NCI-H510A (cell line): Measurements from ENCODE around the gene MMP14.

ENCODE experiments used
- DNase-seq: peaks from one replicate; lab custom pipeline; 2025; lab: John Stamatoyannopoulos, UW

MMP14 gene

DNA sequence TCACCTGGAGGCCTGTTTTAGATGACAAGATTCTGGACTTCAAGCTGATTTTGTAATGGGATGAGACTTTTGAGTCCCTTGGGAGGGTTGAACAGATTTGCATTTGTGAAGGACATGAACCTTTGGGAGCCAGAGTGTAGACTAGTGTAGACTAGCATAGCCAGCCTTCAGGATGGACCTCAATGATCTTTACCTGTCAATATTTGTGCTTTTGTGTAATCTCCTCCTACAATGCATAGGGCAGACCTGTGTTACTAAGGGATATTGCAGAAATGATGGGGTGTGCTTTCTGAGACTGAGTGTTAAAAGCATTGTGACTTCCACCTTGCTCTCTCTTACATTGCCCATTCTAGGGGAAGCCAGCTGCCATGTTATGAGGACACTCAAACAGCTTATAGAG, 25.3 kb downstream of the MMP14 start:
- no peak for DNase-seq

DNA sequence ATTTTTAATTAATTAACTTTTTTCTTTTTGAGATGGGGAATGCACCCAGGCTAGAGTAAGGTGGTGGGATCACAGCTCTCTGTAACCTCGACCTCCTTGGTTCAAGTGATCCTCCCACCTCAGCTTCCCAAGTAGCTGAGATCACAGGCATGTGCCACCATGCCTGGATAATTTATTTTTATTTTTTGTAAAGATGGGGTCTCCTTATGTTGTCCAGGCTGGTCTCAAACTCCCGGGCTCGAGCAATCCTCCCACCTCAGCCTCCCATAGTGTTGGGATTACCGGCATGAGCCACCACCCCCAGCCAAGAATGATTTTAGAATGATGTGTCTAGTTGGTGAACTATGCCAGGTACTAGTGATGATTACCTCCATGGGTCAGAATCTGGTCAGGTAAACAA, 28.6 kb downstream of the MMP14 start:
- no peak for DNase-seq

DNA sequence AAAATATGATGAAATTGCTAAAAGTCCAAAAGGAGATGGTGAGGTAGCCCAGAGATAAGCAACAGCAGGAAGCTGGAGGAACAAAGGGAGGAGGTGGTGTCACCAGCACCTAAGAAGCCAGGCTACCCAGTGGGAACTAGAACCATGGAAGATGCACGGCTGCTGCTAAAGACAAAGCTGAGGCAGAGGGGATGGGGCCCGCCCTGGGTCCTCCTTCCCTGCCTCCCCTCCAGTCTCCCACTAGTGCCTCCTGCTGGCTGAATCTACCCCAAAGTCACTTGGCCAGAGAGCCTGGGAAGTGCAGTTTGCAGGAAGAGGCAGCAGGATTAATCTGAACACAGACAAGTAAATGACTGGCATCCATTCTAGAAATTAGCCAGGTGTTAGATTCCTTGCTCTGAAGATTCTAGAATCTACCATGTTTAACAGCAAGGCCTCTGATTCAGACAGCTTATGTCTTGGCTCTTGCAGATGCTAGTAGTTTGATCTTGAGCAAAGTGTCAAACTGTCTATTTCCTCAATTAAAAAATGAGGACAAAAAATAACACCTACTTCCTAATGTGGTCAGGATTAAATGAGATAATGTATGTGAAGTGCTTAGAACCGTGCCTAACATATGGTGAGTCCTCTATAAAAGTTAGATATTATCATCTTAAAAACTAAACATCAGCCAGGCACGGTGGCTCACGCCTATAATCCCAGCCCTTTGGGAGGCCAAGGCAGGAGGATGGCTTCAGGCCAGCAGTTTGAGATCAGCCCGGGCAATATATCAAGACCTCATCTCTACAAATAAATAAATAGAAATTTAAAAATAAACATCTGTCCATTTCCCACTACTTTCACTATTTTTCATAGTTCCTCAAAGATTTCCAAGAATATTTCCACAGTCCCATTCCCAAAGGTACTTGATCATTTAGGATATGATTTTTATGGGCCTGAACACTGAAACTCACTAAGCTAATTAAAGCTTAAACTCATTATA, 29.3 kb downstream of the MMP14 start:
- DNase-seq, result no peak

DNA sequence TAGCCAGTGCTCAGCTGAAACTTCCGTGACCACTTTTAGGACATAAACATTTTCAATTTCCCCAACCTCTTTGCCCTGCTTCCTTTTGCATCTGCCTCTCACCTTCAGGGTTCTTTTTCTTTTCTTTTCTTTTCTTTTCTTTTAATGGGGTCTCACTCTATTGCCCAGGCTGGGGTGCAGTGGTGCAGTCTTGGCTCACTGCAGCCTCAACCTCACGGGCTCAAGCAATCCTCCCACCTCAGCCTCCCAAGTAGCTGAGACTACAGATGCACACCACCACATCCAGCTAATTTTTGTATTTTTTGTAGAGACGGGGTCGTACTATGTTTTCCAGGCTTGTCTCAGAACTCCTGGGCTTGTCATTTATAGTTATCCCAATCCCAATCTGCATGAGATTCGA, 30.5 kb downstream of the MMP14 start:
- DNase-seq, result no peak

DNA sequence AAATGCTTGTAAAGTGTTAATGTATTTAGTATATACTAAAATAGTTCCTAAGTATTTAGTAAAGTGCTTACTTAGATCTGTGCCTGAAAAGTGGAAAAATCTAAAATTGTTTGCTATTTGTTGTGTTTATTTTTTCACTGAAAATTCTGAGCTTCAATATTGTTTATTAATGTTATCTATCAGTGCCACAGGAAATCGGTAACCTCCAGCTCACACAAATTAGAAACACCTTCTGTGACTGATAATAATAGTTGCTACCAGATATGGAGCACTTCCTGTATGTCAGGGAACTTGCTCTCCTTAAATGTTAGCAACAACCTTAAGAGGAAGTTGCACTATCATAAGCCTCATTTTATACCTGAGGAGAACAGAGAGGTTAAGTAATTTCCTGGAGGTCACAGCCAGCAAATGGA, 34.4 kb downstream of the MMP14 start:
- DNase-seq, result no peak

DNA sequence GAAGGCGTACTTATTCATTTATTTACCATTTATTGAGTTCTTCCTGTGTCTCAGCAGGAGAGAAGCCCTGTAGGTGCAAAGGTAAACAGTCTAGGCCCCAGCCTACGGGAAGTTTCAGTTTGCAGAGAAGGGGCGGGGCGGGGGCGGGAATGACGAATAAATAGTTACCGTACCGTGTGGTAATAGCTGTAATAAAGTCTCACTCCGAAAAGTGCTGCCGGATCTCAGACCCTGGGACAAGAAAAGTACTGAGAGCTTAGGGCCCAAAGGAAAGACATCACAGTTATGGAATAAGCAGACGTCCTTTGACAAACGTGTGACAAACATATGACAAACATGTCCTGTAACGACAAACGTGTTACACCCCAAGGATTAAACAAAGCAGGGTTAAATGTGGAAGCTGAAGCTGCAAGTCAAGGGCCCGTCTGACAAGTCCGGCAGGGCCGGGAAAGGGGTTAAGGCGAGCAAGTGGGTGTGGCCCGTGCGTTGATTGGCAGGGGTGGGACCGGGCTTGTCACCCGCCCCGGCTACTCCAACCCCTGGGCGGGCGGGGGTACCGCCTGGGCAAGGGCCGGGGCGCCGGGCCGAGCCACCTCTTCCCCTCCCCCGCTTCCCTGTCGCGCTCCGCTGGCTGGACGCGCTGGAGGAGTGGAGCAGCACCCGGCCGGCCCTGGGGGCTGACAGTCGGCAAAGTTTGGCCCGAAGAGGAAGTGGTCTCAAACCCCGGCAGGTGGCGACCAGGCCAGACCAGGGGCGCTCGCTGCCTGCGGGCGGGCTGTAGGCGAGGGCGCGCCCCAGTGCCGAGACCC, 35.0 kb downstream of the MMP14 start, which contains the start of gene LRP10:
Gene LRP10 (plus strand): TSS at position 517 of the 809 bp plus-strand sequence. CDS start 564 bp downstream, outside the sequence.
- DNase-seq, result peak; percentile 92

DNA sequence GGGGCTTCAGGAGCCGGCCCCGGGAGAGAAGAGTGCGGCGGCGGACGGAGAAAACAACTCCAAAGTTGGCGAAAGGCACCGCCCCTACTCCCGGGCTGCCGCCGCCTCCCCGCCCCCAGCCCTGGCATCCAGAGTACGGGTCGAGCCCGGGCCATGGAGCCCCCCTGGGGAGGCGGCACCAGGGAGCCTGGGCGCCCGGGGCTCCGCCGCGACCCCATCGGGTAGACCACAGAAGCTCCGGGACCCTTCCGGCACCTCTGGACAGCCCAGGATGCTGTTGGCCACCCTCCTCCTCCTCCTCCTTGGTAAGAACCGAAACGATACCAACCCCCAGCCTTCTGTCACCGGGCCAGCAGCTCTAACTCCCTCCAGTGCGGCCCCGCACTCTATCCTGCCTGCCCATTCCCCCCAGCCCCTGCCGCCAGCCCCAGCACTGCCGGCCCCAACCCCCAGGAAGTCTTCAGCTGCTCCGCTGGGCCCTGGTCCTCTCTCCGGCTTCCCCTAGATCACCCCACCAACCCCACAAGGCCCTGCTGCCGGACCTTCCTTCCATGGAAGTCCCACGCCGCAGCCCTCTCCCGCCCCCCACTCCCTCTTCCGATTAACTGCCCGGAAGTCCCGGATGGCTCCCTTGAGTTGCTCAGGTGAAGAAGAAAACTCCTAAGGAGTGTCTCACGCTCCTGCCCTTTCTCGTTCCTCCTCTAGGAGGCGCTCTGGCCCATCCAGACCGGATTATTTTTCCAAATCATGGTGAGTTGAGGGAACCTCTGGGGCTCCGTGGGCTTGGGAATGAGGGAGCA, 35.8 kb downstream of the MMP14 start:
- DNase-seq, result peak; percentile 52

DNA sequence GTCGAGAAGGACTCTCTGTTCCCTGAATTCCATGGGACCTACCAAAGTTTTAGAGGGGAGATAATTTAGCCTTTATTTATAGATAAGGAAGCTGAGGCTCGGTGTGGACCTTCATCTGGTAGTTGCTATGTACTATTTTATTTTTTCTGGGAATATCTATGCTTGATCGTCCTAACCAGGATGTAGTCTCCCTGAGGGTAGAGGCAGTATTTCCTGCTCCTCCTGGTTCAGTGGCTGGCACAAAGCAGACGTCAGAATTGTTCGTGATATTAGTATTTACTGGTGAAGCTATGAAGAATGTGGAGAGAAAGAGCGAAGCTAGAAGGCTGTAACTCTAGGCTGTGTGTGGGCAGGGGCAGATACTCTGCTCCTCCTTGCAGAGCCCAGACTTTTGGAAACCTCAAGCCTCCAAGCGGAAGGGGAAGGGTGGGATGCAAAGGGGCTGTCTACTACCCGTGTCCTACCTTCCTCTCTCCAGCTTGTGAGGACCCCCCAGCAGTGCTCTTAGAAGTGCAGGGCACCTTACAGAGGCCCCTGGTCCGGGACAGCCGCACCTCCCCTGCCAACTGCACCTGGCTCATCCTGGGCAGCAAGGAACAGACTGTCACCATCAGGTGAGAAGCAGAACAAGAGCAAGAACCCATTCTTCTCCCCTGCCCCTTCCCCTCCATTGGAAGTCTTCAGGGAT, 36.6 kb downstream of the MMP14 start:
- DNase-seq, result no peak

DNA sequence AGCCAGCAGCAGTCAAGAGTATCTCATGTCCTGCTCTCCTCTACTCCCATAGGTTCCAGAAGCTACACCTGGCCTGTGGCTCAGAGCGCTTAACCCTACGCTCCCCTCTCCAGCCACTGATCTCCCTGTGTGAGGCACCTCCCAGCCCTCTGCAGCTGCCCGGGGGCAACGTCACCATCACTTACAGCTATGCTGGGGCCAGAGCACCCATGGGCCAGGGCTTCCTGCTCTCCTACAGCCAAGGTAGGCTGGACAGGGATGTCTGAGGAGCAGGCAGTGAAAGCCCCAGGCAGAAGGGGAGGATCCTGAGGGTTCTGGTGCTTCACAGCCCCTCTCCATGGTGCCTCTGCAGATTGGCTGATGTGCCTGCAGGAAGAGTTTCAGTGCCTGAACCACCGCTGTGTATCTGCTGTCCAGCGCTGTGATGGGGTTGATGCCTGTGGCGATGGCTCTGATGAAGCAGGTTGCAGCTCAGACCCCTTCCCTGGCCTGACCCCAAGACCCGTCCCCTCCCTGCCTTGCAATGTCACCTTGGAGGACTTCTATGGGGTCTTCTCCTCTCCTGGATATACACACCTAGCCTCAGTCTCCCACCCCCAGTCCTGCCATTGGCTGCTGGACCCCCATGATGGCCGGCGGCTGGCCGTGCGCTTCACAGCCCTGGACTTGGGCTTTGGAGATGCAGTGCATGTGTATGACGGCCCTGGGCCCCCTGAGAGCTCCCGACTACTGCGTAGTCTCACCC, 38.8 kb downstream of the MMP14 start:
- DNase-seq, result no peak

DNA sequence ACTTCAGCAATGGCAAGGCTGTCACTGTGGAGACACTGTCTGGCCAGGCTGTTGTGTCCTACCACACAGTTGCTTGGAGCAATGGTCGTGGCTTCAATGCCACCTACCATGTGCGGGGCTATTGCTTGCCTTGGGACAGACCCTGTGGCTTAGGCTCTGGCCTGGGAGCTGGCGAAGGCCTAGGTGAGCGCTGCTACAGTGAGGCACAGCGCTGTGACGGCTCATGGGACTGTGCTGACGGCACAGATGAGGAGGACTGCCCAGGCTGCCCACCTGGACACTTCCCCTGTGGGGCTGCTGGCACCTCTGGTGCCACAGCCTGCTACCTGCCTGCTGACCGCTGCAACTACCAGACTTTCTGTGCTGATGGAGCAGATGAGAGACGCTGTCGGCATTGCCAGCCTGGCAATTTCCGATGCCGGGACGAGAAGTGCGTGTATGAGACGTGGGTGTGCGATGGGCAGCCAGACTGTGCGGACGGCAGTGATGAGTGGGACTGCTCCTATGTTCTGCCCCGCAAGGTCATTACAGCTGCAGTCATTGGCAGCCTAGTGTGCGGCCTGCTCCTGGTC, 39.4 kb downstream of the MMP14 start:
- no peak for DNase-seq

DNA sequence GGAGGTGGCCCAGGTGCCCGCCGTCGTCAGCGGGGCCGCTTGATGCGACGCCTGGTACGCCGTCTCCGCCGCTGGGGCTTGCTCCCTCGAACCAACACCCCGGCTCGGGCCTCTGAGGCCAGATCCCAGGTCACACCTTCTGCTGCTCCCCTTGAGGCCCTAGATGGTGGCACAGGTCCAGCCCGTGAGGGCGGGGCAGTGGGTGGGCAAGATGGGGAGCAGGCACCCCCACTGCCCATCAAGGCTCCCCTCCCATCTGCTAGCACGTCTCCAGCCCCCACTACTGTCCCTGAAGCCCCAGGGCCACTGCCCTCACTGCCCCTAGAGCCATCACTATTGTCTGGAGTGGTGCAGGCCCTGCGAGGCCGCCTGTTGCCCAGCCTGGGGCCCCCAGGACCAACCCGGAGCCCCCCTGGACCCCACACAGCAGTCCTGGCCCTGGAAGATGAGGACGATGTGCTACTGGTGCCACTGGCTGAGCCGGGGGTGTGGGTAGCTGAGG, 40.7 kb downstream of the MMP14 start:
- no peak for DNase-seq

DNA sequence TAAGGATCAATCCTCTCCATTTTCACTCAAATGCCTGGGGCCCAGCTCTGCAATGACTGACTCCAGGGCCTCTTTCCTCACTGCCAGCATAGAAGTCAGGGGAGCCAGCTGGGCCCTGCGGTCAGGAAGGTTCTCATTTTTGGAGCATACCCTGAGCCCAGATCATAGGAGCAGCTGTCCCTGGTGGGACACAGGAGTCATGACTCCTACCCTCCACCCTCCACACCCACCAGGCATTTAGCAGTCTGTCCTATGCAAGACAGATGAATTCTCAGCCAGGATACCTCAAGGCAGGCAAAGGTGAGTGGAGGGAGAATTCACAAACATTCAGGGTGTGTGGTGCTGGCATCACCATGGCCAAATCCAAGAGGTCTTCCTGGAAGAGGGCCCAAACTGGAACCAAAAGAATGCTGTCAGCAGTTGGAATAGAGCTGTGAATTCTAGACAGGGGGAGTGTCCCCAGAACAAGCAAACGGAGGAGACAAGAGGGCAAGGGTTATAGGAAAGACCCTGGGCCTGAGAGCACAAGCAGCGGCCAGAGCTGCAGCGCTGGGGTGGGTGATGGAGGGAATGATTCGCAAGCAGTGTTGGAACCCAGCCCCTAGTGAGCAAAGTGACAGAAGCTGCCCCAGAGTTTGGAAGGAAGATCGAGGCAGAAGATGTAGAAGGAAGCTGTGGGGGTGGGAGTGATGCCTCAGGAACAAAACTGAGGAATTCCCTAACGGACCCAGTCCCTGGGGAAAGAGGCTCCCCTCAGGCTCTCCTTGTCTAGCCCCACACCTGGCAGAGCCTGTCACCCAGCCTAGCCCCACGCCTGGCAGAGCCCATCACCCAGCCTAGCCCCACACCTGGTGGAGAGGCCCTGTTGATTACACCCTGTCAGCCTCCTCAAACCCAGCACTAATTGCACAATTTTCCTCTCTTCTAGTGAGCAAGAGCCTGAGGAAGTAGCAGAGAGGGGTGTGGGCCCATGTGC, 42.2 kb downstream of the MMP14 start:
- DNase-seq, result no peak

DNA sequence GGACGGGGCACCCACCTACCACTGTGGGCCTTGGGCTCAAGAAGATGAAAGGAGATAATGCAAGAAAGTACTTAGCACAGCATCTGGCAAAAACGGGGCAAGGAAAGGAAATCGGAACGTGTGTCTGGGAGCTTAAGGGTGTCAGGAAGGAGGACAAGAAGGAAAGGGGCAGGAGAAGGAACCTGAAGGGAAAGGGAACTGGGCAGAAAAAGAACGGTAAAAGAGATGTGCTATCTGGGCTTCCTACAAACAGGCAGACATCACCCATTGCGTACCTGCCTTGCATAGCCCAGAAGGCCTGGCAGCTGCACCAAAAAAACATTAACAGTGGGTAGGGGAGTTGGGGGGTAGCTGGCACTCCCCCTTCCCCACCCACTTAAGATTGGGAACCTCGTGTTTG, 45.7 kb downstream of the MMP14 start:
- DNase-seq, result no peak

DNA sequence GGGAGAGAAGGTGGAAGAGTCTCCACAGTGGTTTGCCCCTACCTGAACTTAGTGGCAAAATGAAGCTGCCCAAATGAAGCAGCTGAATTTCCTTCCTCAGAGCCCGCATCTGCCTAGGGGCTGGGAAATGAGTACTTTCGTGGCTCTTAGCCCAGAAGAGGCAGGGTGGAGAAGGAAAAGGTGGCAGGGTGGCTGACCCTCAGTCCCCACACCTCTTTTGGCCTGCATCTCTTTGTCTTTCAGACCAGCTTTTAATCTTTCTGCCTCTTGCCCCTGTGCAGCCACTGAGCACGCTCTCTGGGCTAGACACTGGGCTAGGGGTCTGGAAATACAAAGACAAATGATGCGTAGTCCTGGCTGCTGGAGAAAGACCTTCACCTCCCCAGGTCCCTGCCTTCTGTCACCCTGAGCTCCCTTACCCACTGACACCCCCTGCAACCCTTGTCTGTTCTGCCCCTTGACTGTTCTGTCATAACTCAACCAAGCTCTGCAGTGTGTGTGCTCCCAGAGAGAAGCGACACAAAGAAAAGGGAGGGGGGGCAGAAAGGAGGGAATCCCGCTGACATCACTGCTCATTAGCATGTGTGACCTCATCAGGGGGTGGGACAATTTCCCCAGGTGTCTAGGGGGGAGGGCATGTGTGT, 46.3 kb downstream of the MMP14 start:
- DNase-seq, result peak; percentile 57

DNA sequence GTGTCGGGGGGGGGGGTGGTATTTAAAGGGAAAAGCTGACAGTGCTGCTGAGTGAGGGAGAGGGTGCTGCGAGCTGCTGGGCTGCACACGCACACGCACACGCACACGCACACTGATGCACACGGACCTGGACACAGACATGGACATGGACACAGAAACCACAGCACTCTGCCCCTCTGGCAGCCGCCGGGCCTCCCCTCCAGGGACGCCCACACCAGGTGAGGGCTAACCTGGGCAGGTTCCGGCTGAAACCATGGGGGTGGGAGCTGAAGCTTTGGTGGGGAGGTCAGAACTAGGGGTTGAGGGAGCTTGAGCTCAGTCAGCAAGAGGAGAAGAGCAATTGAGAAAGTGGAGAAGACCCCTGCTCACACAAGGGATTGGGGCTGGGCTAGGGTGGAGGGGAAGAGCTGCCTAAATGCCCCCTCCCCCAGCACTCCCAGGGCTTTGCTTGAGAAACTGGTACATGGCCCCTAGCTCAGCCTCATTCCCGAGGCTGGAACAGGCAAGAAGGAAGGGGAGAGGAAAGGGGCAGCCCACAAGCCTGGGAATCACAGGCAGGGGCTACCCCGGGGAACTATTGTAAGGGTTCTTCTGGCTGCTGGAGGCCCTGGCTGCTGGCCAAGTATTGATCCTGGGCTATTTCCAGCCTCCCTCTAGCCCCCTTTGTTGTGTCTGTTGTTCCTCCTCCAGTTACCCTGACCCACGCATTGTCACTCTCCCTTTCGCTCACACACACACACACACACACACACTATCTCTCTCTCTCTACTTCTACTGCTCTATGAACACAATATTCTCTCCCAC, 47.0 kb downstream of the MMP14 start, which contains the start of gene REM2:
Gene REM2 (plus strand): TSS at position 50 of the 804 bp plus-strand sequence. CDS start 66 bp downstream, at position 116.
- peak; percentile 9 for DNase-seq

DNA sequence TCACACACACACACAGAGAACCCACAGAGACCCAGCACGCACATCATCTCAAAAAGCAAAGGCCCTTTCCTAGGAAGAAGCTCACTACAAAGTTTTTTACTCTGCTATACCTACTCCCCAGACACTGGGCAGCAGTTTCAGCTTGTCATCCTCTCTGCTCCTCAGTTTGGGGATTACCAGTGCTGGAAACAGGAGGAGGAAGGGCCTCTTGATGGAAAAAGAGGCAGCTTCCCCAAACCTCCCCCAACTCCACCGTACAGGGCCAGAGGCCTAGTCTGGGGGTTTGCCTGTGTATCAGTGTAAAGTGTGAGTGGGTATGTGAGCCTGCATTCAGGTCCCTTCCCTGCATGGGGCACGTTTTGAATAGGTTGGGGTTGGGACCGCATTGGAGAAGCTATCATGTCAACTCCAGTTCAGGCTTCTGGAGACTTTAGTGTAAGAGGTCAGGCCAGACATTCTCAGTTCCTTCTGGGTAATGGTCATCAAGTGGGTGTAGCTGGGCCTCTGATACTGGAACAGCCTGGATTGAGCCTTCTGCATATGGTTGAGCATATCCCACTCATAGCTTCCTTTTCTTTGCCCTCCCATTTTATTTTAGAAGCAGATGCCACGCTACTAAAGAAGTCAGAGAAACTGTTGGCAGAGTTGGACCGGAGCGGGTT, 47.8 kb downstream of the MMP14 start:
- no peak for DNase-seq
